ENCODE data around the gene CLINT1.
"Not testable (repeated sequence)": the region's sequence is repeated elsewhere in the genome, so short reads cannot be mapped to it uniquely, and the experiment has no call there.

CLINT1 gene

DNA sequence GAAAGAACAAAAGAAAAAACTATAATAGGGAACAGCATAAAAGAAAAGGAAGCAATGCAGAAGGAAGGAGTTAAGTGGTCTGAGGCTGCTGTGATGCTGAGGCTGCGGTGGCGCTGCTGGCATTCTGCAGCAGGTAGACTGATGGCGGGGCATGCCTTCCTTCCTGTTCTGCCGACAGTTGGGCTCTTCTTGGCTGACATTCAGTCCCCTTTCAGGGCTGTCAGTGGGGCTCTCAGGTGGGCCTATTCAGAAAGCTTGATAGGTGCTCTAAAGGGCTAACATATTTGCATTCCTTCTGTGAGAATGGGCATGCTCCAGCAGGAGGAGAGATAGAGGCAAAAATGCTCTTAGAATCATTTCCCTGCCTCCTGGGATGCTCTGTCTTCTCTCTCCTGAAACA lies 5.1 kb upstream of the CLINT1 start:
- no peak for DNase-seq (ENCODE audit: low read depth, low spot score)
- no peak overlapping the region for H3K27ac ChIP-seq

DNA sequence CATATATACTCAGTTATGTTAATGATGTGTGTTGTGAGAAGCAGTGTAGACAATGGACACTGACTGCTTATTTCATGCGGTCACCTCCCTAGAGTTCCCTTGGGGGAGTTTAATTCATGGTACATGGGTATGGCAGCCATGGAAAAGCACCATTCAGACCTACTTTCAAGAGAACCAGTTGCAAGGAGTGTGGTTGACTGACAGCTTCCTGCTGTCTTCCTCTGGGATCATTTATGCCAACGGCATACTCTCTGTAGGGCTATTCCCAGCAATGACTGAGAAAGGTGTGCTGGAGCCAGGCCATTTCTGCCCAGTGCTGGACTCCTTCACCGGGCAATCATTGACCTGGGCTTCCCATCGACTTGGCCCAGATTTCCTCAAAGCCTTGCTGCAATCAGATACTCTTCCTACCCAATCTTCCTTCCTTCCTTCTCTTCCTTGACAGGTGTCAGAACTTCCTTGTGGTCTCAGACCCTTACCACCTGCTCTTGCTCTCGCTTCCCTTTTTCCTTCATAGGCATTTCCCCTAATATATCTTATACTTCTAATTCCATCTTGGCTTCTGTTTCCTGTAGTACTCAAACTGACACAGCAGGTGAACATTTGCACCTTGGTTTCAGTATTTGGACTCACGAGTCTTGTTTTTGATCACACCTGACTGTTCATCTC lies 3.4 kb upstream of the CLINT1 start:
- H3K27ac ChIP-seq, result no peak overlapping the region
- no peak for DNase-seq (ENCODE audit: low read depth, low spot score)

DNA sequence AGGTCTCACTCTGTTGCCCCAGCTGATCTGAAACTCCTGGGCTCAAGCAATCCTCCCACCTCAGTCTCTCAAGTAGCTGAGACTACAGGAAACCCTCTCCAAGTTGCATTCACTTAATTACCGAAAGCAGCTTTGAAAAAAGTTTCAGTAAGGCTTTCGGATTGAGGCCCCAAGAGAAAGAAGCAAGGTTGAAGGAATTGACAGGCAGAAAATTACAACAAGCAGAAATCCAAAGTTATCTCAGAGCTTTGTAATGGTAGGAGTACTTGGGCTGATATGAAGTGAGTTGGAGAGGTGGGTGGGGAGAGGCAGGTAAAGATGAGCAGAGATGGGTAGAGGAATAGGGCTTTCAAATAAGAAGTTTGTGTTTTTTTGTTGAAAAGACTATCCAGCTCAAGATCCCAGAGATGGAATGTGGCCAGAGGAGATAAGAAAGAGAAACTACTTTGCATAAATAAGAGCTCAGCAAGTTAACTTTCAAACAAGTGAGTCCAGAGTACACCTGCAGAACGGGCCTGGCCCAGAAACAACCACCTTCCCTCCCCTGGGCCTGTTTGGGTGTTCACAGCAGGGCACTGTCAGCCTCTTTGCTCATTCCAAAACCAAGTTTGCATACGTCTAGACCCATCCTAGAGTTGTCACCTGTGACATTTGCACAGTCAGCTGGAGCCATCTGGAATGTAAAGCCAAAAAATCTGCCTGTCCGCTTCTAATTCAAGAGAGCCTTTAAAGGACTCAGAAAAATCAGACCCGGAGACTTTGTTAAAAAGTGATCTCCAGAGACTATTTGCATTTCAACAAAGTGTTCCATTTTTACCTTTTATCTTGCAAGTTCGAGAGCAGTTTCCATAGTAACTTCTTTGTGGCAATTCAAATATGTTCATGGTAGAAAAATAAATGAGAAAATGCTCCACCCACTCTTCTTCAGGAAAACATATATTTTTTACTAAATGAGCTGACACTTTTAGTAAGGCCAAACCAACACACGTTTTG lies 2.2 kb upstream of the CLINT1 start:
- DNase-seq (ENCODE audit: low read depth, low spot score), result no peak
- no peak overlapping the region for H3K27ac ChIP-seq

DNA sequence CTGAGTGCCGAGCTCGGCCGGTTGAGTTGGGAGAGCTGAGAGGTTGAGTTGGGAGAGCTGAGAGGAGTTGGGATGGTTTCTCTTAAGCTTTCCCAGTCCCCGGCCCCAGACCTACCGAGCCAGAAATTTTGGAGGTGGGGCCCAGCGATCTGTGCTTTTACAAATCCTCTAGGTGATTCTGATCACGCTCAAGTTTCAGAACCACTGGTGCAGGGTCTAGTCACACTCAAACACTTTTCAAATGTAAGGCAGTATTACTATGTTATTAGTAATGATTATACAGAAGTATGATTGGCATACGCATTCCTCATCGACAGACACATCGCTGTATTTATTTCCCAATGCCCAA lies 256 bp upstream of the CLINT1 start:
- no peak for DNase-seq (ENCODE audit: low read depth, low spot score)
- H3K27ac ChIP-seq, result peak overlapping the region; percentile 70

DNA sequence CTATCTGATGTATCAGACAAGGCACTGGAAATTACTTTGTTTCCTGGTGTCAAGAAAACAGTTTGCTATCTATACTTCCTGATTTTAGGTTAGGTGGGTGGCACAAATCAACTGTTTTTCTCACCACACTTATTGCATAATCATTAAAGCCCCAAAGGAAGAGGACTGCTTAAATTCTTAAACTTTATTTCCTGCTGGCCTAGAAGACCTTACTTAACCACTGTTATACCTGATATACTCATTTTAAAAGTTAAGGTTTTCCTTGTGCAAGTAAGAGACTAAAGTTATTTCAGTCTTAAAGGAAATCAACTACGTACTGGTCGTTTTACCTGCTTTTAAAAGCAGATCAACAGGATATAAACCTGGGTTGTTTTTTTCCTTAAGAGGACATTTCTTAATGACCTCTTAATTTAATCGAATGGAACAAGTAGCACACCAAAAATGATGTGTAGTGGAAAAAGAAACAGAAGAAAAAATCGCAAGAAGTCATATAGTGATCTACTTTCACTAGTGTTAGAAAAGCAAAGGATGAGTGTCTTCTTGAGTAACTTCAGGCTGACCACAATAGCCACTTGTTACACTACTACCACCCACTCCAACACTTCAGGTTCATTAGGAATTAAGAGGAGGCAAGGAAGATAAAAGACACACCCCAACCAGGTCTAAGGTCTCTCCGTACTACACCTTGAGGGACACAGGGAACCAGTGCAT lies 974 bp downstream of the CLINT1 start:
- peak overlapping the region; percentile 70 for H3K27ac ChIP-seq
- no peak for DNase-seq (ENCODE audit: low read depth, low spot score)

DNA sequence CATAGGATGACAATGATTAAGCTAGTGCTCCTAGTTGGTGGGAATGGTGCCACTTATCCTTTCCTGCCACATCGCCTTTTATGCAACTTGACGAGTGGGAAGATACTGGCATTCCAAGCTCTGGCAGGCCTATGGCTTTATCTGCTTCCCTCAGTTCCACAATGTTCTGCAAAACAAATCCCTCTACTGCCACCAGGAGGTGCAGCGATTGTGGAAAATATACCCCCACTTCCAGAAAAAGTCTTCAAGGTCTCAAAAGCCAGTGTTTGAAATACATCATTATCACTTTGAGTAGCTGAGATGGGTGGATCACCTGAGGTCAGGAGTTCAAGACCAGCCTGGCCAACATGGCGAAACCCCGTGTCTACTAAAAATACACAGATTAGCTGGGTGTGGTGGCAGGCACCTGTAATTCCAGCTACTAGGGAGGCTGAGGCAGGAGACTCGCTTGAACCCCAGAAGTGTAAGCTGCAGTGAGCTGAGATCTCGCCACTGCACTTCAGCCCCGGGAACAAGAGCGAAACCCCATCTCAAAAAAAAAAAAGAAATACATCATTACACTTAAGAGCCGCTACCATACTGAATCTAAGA lies 3.4 kb downstream of the CLINT1 start:
- DNase-seq (ENCODE audit: low read depth, low spot score), result no peak
- no peak overlapping the region for H3K27ac ChIP-seq

DNA sequence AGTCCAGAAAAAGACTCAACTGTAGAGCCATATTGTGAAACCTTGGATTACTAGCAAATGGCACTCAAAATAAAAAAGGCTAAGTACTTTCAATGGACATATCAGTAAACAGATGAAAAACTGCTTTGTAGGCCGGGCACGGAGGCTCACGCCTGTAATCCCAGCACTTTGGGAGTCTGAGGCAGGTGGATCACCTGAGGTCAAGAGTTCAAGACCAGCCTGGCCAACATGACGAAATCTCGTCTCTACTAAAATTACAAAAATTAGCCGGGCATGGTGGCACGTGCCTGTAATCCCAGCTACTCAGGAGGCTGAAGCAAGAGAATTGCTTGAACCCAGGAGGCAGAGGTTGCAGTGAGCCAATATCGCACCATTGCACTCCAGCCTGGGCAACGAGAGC lies 5.6 kb downstream of the CLINT1 start:
- not testable (repeated sequence) for DNase-seq (ENCODE audit: low read depth, low spot score); H3K27ac ChIP-seq

DNA sequence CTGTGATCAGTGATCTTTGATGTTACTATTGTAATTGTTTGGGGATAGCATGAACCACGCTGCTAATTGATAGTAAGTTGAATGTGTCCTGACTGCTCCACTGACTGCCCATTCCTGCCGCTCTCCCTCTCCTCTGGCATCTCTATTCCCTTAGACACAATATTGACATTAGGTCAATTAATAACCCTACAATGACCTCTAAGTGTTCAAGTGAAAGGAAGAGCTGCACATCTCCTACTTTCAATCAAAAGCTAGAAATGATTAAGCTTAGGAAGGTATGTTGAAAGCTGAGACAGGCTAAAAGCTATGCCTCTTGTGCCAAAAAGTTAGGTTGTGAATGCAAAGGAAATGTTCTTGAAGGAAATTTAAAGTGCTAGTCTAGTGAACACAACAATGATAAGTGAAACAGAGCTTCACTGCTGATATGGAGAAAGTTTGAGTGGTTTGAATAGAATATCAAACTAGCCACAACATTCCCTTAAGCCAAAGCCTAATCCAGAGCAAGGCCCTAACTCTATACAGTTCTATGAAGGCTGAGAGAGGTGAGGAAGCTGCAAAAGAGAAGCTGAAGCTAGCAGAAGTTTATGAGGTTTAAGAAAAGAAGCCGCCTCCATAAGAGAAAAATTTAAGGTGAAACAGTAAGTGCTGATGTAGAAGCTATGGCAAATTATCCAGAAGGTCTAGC lies 12.9 kb downstream of the CLINT1 start:
- DNase-seq (ENCODE audit: low read depth, low spot score), result no peak
- no peak overlapping the region for H3K27ac ChIP-seq

DNA sequence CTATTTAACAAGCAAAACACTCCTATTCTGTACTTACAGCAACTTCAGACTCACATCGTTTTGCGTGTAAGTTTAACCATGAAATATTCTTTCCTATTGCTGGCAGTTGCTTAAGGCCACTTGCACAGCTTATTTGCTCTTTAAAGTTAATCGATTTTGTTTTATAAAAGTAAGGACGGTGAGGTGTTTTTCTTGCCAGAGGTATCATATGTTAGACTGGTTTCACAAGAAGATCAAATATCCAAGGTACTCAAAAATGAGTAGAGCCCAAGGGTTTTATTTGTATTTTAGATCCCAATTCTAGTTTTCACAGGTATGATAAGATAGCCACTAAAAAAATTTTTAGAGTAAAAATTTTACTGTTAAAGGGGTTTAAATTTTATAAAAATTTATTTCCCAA lies 16.2 kb downstream of the CLINT1 start:
- no peak for DNase-seq (ENCODE audit: low read depth, low spot score)
- H3K27ac ChIP-seq, result no peak overlapping the region

DNA sequence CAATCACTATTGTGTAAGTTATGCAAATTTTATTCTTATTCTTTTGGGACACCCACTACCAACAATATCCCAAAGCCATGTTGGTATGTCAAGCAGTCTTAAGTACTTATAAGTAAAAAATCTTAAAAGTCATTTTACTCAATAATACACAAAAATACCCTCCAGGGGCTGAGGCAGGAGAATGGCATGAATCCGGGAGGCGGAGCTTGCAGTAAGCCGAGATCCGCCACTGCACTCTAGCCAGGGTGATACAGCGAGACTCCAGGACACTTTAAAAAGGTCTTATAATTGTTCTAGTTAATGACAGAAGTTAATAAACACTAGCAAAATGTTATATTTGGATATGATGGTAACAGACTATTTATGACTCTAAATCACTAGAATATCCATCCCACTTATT lies 16.8 kb downstream of the CLINT1 start:
- DNase-seq (ENCODE audit: low read depth, low spot score), result no peak
- no peak overlapping the region for H3K27ac ChIP-seq

DNA sequence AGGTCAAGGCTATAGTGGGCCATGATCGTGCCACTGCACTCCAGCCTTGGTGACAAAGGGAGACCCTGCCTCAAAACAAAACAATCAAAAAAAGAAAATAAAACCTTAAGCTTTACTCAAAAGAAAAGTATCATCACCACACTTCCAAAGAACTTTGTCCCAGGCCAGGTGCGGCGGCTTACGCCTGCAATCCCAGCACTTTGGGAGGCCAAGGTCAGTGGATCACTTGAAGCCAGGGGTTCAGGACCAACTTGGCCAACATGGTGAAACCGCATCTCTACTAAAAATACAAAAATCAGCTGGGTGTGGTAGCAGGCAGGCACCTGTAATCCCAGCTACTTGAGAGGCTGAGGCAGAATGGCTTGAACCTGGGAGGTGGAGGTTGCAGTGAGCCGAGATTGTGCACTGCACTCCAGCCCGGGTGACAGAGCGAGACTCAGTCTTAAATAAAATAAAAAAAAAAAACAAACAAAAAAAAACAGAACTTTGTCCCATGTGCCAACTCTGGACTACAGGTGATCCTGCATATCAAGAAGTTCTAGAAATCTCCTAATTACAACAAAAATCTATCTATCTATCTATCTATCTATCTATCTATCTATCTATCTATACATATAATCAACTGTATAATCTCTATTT lies 19.7 kb downstream of the CLINT1 start:
- H3K27ac ChIP-seq, result no peak overlapping the region
- no peak for DNase-seq (ENCODE audit: low read depth, low spot score)

DNA sequence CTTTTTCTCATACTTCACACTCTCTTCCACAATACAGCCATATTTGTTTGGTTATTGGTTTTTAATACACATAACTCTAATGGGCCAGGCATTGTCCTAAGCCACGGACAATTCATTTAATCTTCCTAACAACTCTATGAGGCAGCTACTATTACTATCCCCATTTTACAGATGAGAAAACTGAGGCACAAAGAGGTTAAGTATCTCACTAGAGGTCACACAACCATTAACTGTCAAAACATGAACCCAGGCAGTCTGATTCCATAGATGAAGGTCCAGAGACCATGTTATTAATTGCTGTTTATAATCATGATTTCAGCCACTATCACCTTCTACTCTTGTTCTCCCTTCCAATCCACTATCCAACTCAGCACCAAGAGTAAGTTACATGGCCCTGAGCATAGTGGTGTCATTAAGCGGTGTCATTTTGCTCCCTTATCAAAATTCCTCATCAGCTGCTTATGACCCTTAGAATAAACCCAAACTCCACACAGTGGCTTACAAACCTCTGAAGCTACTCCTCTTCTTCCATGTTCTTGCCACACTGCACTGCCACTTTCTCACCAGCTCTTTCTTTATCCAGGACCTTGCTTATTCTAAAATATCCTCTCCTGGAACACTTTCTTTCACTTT lies 22.7 kb downstream of the CLINT1 start:
- H3K27ac ChIP-seq, result no peak overlapping the region
- DNase-seq (ENCODE audit: low read depth, low spot score), result no peak

DNA sequence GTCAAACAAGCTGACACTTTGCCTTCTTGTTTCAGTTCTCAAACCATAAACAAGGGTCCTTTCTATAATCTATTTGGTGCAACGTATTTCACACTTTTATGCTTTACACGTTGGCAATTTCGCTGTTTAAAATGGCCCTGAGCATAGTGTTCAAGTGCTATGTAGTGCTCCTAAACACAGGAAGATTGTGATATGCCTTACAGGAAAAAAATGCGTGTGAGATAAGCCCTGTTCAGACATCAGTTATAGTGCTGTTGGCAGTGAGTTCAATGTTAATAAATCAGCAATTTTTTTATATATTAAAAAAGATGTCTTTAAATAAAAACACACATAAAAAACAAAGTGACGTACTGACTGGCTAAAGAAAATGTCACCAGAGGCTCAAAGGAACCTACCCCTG lies 23.9 kb downstream of the CLINT1 start:
- no peak for DNase-seq (ENCODE audit: low read depth, low spot score)

DNA sequence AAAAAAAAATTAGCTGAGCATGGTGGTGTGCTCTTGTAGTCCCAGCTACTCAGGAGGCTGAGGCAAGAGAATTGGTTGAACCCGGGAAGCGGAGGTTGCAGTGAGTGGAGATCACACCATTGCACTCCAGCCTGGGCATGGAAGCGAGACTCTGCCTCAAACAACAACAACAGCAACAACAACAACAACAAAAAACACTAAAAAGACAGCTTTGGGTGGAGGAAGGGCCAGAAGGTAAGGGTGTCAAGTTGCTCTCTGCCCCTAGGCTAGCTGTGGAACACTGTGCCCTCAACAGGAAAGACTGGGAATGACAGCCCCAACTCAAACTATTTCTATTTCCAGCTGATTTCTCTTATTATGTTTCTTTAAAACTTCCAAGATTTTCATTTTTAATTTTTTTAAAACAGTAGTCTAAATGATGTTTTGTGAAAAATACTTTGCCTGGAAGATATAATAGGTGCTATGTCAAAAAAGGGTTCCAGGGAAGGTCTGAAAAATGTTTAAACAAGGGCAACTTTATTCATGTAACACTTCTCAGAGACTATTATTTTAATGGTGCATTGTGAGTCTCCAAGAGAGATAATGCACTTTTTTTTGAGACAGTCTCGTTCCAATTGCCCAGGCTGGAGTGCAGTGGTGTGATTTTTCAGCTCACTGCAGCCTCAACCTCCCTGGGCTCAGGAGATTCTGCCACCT lies 29.9 kb downstream of the CLINT1 start:
- DNase-seq (ENCODE audit: low read depth, low spot score), result no peak
- no peak overlapping the region for H3K27ac ChIP-seq

More for the DNA sequence above, 23.9 kb downstream of the CLINT1 start:
- no peak overlapping the region for H3K27ac ChIP-seq

DNA sequence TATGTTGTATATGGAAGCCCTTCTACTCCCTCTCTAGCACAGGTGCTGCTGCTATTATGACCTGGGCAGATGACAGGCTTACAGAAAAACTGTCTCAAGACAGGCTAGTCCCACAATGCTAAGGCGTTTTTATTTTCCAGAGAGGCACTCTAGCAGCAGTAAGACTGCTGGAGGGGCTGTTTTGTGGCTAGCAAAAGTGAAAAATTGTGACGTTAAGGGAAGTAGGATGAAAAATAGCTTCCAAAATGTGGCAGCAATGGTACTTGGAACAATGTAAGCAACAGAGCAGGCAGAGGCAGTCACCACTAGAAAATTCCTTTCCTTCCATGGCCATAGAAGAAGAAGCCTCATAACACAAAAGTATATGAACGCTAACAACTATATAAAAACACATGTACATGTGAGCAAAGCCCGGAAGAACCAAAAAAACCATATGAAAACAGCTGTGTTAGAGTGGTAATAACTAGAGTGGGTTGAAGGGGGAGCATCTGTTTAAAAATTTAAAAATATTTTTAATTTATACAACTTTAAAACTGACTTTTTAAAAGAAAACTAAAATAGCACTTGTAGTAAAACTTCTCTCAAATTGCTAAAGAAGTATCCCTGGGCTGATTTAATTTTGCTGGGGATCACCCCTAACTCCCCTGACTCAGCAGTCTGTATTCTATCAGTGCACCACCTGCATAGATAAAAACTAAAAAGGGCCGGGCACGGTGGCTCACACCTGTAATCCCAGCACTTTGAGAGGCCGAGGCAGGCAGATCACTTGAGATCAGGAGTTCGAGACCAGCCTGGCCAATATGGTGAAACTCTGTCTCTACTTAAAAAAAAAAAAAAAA lies 30.6 kb downstream of the CLINT1 start:
- H3K27ac ChIP-seq, result no peak overlapping the region
- DNase-seq (ENCODE audit: low read depth, low spot score), result no peak

DNA sequence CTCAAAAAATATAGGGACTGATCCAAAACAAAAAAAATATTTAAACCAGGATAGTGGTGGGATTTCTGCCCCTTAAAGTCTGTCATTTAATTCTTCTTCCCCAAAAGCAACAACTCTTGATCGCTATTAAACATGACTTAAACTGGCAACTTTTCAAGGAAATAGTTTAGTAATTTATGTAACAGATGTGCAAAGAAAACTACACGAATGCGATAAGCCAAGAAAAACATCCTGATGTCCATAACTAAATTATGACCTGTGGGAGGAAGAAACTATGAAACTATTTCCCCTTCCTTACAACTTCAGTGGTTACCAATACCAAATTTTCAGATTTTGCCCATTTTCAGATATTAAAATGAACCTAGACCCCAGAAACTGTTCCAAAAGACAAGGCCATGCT lies 31.5 kb downstream of the CLINT1 start:
- no peak for DNase-seq (ENCODE audit: low read depth, low spot score)
- H3K27ac ChIP-seq, result no peak overlapping the region

DNA sequence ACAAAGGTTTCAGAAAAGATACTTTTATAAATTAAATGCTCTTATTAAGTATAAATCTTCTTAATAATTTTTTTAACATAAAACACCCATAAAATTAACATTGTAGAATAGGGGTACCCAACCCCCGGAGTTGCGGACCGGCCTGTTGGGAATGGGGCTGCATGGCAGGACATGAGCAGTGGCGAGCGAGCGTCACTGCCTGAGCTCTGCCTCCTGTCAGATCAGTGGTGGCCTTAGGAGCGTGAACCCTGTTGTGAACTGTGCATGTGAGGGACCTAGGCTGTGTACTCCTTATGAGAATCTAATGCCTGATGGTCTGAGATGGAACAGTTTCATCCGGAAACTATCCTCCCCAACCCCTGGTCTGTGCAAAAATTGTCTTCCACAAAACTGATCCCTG lies 35.3 kb downstream of the CLINT1 start:
- no peak overlapping the region for H3K27ac ChIP-seq
- DNase-seq (ENCODE audit: low read depth, low spot score), result no peak
